Measurements from ENCODE around the gene CACNA1C. TPM values are rescaled to one million over a fixed set of nuclear protein-coding genes. Genes with fewer than 3 reads are reported as not detected.
A peak's percentile ranks its signal among the peaks of the same experiment; 100 is the strongest.

CACNA1C gene
- polyA plus RNA-seq, 4 donors, result 0.67 to 2.5 (median 2.0) TPM

DNA sequence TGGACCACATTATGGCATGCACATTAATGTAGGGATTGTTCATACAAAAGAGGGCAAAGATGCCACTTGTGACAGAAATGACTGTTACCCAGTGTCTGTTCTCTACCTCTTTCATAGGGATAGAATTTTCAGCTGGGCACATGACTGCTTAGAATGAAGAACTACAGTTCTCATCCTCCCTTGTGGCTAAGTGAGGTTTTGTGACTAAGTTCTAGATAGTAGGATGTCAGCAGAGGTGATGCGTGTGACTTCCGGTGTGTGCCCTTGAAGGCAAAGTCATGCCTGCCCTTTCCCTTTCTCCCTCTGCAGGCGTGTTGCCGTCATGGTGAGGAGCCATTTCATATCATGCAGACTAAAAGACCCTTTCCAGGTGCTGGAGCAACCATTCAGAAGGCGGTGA, 99.3 kb downstream of the CACNA1C start:
- Histone ChIP-seq H3K4me1 (ENCODE audit: control insufficient read depth in 3 of 3, insufficient read depth in 2 of 3, low read depth in 1 of 3, low read length in 2 of 3) (no peaks in the 10 kb centered on the region), H3K36me3 (ENCODE audit: control insufficient read depth in 3 of 3, insufficient read depth in 2 of 3, low read depth in 1 of 3, low read length in 3 of 3) (no peaks in the 10 kb centered on the region), H3K27ac (ENCODE audit: low read depth in 1 of 3, low read length in 2 of 3) (no peak overlapping the region), H3K27me3 (ENCODE audit: control insufficient read depth in 3 of 3, insufficient read depth in 3 of 3, low read length in 3 of 3) (no peaks in the 10 kb centered on the region), H3K4me3 (ENCODE audit: low read depth in 1 of 3, low read length in 3 of 3) (no peak overlapping the region), H3K9me3 (ENCODE audit: control insufficient read depth in 2 of 2, insufficient read depth in 1 of 2, low read depth in 1 of 2, low read length in 1 of 2) (no peaks in the 10 kb centered on the region)
- DNase-seq (no peak), FAIRE-seq (no peak)
- WGBS, 3 donors, result 87 to 91% (median 88%) methylated on average over 5 of the region's 5 CpGs

DNA sequence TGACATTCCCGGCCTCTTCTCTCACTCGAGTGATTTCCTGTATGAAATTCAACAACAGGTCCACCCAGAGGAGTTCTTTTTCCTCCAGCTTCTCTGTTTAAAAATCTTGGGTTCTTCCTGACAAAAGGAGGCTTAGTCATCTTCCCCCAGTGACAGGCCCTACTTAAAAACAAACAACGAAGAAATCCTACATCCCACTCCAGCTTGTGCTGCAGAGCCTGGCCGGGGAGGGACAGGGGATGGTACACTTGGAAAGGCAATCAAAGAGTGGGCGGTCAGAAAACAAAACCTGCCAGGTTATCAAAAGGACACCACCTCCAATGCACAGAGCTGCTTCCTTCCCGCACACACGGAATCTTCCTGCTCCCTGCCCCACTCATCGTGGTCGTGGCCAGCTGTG, 101.3 kb downstream of the CACNA1C start:
- Histone ChIP-seq H3K27ac (ENCODE audit: low read depth in 1 of 3, low read length in 2 of 3) (peak overlapping the region in 1 of 3 donors; percentile 57), H3K4me1 (ENCODE audit: control insufficient read depth in 3 of 3, insufficient read depth in 2 of 3, low read depth in 1 of 3, low read length in 2 of 3) (no peaks in the 10 kb centered on the region), H3K36me3 (ENCODE audit: control insufficient read depth in 3 of 3, insufficient read depth in 2 of 3, low read depth in 1 of 3, low read length in 3 of 3) (no peaks in the 10 kb centered on the region), H3K4me3 (ENCODE audit: low read depth in 1 of 3, low read length in 3 of 3) (no peak overlapping the region), H3K9me3 (ENCODE audit: control insufficient read depth in 2 of 2, insufficient read depth in 1 of 2, low read depth in 1 of 2, low read length in 1 of 2) (no peaks in the 10 kb centered on the region), H3K27me3 (ENCODE audit: control insufficient read depth in 3 of 3, insufficient read depth in 3 of 3, low read length in 3 of 3) (no peaks in the 10 kb centered on the region)
- DNase-seq (no peak), FAIRE-seq (no peak)
- 56 to 82% (median 67%) methylated on average over 9 of the region's 9 CpGs for WGBS, 3 donors

DNA sequence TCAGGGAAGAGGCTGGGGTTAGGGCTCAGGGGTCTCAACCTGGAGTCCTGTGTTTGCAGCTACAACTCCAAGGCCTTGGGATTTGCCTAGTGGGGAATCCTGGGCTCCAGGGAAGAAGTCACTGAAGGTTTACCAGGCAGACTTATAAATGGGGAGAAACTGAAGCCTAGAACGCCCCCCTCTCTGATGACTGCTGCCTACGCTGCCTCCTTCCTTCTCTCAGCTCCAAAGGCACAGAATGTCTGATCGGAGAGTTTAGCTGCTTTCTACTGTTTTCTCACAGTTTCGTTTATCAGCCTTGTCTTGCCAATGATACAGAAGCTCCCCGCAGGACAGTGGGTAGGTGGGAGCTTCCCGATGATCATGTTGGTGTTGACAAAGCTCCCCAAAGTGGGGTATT, 101.7 kb downstream of the CACNA1C start:
- Histone ChIP-seq H3K4me1 (ENCODE audit: control insufficient read depth in 3 of 3, insufficient read depth in 2 of 3, low read depth in 1 of 3, low read length in 2 of 3) (no peaks in the 10 kb centered on the region), H3K36me3 (ENCODE audit: control insufficient read depth in 3 of 3, insufficient read depth in 2 of 3, low read depth in 1 of 3, low read length in 3 of 3) (no peaks in the 10 kb centered on the region), H3K4me3 (ENCODE audit: low read depth in 1 of 3, low read length in 3 of 3) (no peak overlapping the region), H3K27ac (ENCODE audit: low read depth in 1 of 3, low read length in 2 of 3) (no peak overlapping the region), H3K9me3 (ENCODE audit: control insufficient read depth in 2 of 2, insufficient read depth in 1 of 2, low read depth in 1 of 2, low read length in 1 of 2) (no peaks in the 10 kb centered on the region), H3K27me3 (ENCODE audit: control insufficient read depth in 3 of 3, insufficient read depth in 3 of 3, low read length in 3 of 3) (no peaks in the 10 kb centered on the region)
- FAIRE-seq (no peak), DNase-seq (no peak)
- 86 to 94% (median 89%) methylated on average over 6 of the region's 6 CpGs for WGBS, 3 donors

DNA sequence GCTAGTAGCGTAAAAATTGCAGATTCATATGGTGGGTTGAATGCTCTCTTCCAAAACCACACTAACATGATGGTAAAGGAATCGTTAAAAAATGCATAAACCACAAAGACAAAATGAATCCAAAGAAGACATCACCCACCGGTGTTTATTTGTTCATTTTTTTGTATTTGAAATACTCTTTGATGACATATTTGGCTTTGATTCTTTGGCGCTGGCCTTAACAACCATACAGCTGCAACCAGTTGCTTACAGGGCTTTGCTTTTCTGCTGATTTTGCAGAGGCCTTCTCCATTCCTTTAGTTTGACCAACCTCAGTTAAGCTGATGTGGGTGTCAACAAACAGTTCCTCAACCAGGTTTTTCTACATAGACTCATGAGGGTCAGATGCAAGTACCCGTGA, 103.5 kb downstream of the CACNA1C start:
- FAIRE-seq (no peak), DNase-seq (no peak)
- WGBS, 3 donors, result 74 to 89% (median 80%) methylated on average over 5 of the region's 5 CpGs
- Histone ChIP-seq H3K27me3 (ENCODE audit: control insufficient read depth in 3 of 3, insufficient read depth in 3 of 3, low read length in 3 of 3) (no peaks in the 10 kb centered on the region), H3K4me1 (ENCODE audit: control insufficient read depth in 3 of 3, insufficient read depth in 2 of 3, low read depth in 1 of 3, low read length in 2 of 3) (no peaks in the 10 kb centered on the region), H3K9me3 (ENCODE audit: control insufficient read depth in 2 of 2, insufficient read depth in 1 of 2, low read depth in 1 of 2, low read length in 1 of 2) (no peaks in the 10 kb centered on the region), H3K36me3 (ENCODE audit: control insufficient read depth in 3 of 3, insufficient read depth in 2 of 3, low read depth in 1 of 3, low read length in 3 of 3) (no peaks in the 10 kb centered on the region), H3K27ac (ENCODE audit: low read depth in 1 of 3, low read length in 2 of 3) (no peak overlapping the region), H3K4me3 (ENCODE audit: low read depth in 1 of 3, low read length in 3 of 3) (no peak overlapping the region)

DNA sequence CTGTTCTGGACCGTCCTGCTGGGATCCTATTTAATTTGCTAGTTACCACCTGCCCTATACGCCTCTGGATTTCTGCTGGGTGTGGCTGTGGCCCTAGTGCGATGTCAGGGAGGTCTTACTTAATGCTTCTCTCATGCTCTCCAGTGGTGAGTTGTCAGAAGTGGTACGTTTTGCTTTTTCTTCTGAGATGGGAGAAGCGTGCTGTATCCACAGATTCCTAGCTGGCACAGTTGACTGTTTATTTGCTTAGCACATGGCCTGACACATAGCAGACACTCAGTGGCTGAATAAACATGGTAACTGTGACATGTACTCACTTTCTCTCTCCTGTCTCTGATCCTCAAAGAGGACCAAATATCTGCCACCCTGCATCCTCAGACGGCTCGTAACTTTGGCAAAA, 107.3 kb downstream of the CACNA1C start:
- no peak overlapping the region for H3K4me3 ChIP-seq (ENCODE audit: low read depth in 1 of 3, low read length in 3 of 3)
- no peaks in the 10 kb centered on the region for H3K27me3 ChIP-seq (ENCODE audit: control insufficient read depth in 3 of 3, insufficient read depth in 3 of 3, low read length in 3 of 3)
- no peaks in the 10 kb centered on the region for H3K36me3 ChIP-seq (ENCODE audit: control insufficient read depth in 3 of 3, insufficient read depth in 2 of 3, low read depth in 1 of 3, low read length in 3 of 3)
- 77 to 86% (median 78%) methylated on average over 7 of the region's 7 CpGs for WGBS, 3 donors
- H3K9me3 ChIP-seq (ENCODE audit: control insufficient read depth in 2 of 2, insufficient read depth in 1 of 2, low read depth in 1 of 2, low read length in 1 of 2), result no peaks in the 10 kb centered on the region
- peaks cover 2 to 15% (median 4%) of the 10 kb centered on the region in 3 donors for H3K4me1 ChIP-seq (ENCODE audit: control insufficient read depth in 3 of 3, insufficient read depth in 2 of 3, low read depth in 1 of 3, low read length in 2 of 3)
- no peak overlapping the region for H3K27ac ChIP-seq (ENCODE audit: low read depth in 1 of 3, low read length in 2 of 3)
- DNase-seq (no peak), FAIRE-seq (no peak)

DNA sequence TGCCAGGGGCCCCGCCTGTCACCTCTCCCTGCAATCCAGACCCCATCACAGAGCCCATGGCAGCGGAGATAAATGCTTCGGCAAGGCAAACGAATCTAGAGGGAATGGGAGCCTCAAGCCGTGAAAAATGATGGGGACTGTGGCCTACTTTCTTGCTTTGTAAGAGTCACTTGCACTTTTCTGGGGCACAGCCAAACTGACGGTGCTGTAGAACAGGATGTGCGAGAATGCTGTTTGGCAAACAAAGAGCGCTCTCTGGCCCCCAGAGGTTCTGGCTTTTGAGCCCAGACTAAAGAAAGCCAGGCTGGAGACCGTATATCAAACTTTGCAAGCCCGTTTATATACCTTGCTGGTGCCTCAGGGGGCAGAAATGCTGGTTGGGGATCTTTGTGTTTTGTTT, 108.7 kb downstream of the CACNA1C start:
- DNase-seq (no peak), FAIRE-seq (no peak)
- no peaks in the 10 kb centered on the region for H3K27me3 ChIP-seq (ENCODE audit: control insufficient read depth in 3 of 3, insufficient read depth in 3 of 3, low read length in 3 of 3)
- H3K9me3 ChIP-seq (ENCODE audit: control insufficient read depth in 2 of 2, insufficient read depth in 1 of 2, low read depth in 1 of 2, low read length in 1 of 2), result no peaks in the 10 kb centered on the region
- peaks cover 2 to 15% (median 4%) of the 10 kb centered on the region in 3 donors for H3K4me1 ChIP-seq (ENCODE audit: control insufficient read depth in 3 of 3, insufficient read depth in 2 of 3, low read depth in 1 of 3, low read length in 2 of 3)
- peak overlapping the region in 1 of 3 donors; percentile 12 for H3K27ac ChIP-seq (ENCODE audit: low read depth in 1 of 3, low read length in 2 of 3)
- no peak overlapping the region for H3K4me3 ChIP-seq (ENCODE audit: low read depth in 1 of 3, low read length in 3 of 3)
- H3K36me3 ChIP-seq (ENCODE audit: control insufficient read depth in 3 of 3, insufficient read depth in 2 of 3, low read depth in 1 of 3, low read length in 3 of 3), result no peaks in the 10 kb centered on the region
- 52 to 57% (median 54%) methylated on average over 10 of the region's 10 CpGs for WGBS, 3 donors

DNA sequence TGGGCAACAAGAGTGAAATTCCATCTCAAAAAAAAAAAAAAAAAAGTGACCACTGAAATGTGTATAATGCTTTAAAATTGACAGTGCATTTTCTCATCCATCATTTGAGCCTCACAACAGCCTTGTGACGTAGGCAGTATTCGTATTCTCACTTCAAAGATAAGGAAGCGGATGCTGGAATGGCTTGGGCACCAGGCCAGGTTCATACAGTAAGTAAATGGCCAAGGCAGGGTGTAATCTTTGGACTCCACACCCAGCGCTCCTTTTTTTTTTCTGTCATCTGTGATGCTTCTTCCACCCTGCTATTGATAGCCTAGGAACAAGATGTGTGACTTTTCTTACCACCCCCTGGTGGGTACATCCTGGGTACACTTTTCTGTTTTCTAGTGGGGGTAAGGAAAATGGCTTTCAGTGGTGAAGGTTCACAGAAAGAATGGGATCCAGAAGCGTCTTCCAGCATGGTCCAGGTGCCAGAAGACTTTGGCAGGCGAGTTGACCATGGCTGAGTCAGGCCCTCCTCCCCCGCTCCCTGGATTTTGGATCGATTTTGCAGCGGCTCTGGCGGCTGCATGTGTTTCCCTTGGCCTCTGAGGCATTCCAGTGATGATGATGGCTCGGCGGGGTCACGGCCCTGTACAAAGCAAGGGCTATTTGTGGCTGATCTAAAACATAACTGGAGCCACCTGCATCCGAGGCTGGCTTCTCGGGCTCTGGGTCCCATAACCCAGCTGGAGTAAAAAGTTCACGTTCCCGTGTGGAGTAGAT, 110.6 kb downstream of the CACNA1C start:
- FAIRE-seq (no peak), DNase-seq (peak; percentile 94 to 98)
- peaks cover 0 to 9% of the 10 kb centered on the region in 2 donors for H3K9me3 ChIP-seq (ENCODE audit: control insufficient read depth in 2 of 2, insufficient read depth in 1 of 2, low read depth in 1 of 2, low read length in 1 of 2)
- H3K4me3 ChIP-seq (ENCODE audit: low read depth in 1 of 3, low read length in 3 of 3), result no peak overlapping the region
- H3K27me3 ChIP-seq (ENCODE audit: control insufficient read depth in 3 of 3, insufficient read depth in 3 of 3, low read length in 3 of 3), result no peaks in the 10 kb centered on the region
- peaks cover 2 to 15% (median 8%) of the 10 kb centered on the region in 3 donors for H3K4me1 ChIP-seq (ENCODE audit: control insufficient read depth in 3 of 3, insufficient read depth in 2 of 3, low read depth in 1 of 3, low read length in 2 of 3)
- no peaks in the 10 kb centered on the region for H3K36me3 ChIP-seq (ENCODE audit: control insufficient read depth in 3 of 3, insufficient read depth in 2 of 3, low read depth in 1 of 3, low read length in 3 of 3)
- 11 to 32% (median 30%) methylated on average over 17 of the region's 17 CpGs for WGBS, 3 donors
- peak overlapping the region; percentile 25 to 89 (median 46) for H3K27ac ChIP-seq (ENCODE audit: low read depth in 1 of 3, low read length in 2 of 3)

DNA sequence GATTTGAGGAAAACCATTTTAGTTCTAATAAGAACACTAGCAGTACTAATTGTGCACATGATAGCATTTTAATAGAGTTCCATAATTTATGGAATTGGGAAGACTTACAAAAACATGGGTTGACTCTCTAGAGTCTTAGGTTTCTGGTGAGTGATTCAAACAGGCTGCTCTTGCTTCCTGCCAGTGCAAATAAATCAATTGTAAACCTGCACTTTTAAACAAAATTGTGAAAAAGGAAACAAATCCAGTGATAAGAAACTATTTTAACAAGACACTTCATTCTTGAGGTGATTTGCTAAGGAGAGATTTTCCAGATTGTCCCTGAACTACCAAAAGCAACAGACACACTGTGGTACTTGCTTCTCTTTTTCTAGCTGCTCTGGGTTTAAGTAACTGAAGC, 112.2 kb downstream of the CACNA1C start:
- H3K27me3 ChIP-seq (ENCODE audit: control insufficient read depth in 3 of 3, insufficient read depth in 3 of 3, low read length in 3 of 3), result no peaks in the 10 kb centered on the region
- peaks cover 4 to 22% (median 21%) of the 10 kb centered on the region in 3 donors for H3K4me1 ChIP-seq (ENCODE audit: control insufficient read depth in 3 of 3, insufficient read depth in 2 of 3, low read depth in 1 of 3, low read length in 2 of 3)
- no peak overlapping the region for H3K4me3 ChIP-seq (ENCODE audit: low read depth in 1 of 3, low read length in 3 of 3)
- no peaks in the 10 kb centered on the region for H3K36me3 ChIP-seq (ENCODE audit: control insufficient read depth in 3 of 3, insufficient read depth in 2 of 3, low read depth in 1 of 3, low read length in 3 of 3)
- H3K9me3 ChIP-seq (ENCODE audit: control insufficient read depth in 2 of 2, insufficient read depth in 1 of 2, low read depth in 1 of 2, low read length in 1 of 2), result peaks cover 0 to 9% of the 10 kb centered on the region in 2 donors
- no peak overlapping the region for H3K27ac ChIP-seq (ENCODE audit: low read depth in 1 of 3, low read length in 2 of 3)
- FAIRE-seq, result no peak
- DNase-seq, result no peak

DNA sequence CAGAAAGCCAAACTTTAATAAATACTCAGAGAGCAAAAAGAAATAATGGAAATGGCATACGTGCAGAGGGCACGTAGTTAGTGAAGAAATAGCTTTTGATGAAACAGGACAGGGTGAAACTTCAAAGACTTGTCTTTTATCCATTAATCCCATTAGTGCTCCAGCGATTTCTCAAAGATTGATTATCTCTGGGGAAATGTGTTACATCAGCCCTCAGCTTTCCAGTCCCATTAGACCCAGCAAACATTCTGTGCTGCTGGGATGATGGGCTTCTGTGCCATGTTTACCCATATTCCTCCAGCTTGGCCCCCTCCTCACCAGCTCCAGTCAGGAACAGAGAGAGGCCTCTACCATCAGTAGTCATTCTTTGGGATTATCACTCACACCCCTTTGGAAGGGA, 113.1 kb downstream of the CACNA1C start:
- Histone ChIP-seq H3K9me3 (ENCODE audit: control insufficient read depth in 2 of 2, insufficient read depth in 1 of 2, low read depth in 1 of 2, low read length in 1 of 2) (peaks cover 0 to 9% of the 10 kb centered on the region in 2 donors), H3K27me3 (ENCODE audit: control insufficient read depth in 3 of 3, insufficient read depth in 3 of 3, low read length in 3 of 3) (no peaks in the 10 kb centered on the region), H3K27ac (ENCODE audit: low read depth in 1 of 3, low read length in 2 of 3) (no peak overlapping the region), H3K4me1 (ENCODE audit: control insufficient read depth in 3 of 3, insufficient read depth in 2 of 3, low read depth in 1 of 3, low read length in 2 of 3) (peaks cover 4 to 31% (median 22%) of the 10 kb centered on the region in 3 donors), H3K36me3 (ENCODE audit: control insufficient read depth in 3 of 3, insufficient read depth in 2 of 3, low read depth in 1 of 3, low read length in 3 of 3) (no peaks in the 10 kb centered on the region), H3K4me3 (ENCODE audit: low read depth in 1 of 3, low read length in 3 of 3) (no peak overlapping the region)
- 77 to 87% (median 79%) methylated on average over 3 of the region's 3 CpGs for WGBS, 3 donors
- DNase-seq (no peak), FAIRE-seq (no peak)
